ENCODE measurements around the gene EIF3B. TPM values are rescaled to one million over a fixed set of nuclear protein-coding genes. Genes with fewer than 3 reads are reported as not detected.

EIF3B gene
- total RNA-seq, 1 experiment from 2014 or later: 290 TPM

GRCh38 chr7:2369139-2369538, 14.5 kb downstream of the EIF3B start:
- H3K4me1 Mint-ChIP-seq (ENCODE audit: insufficient read depth, unreplicated experiment): peaks cover 9% of the 10 kb centered on the region
- no peaks in the 10 kb centered on the region for H3K27me3 Mint-ChIP-seq (ENCODE audit: insufficient read depth, unreplicated experiment)
- BruUV-seq (replicated peaks): no TSS peak
- H3K9me3 Mint-ChIP-seq (ENCODE audit: unreplicated experiment): no peaks in the 10 kb centered on the region
- intact Hi-C loops (cut with micrococcal nuclease): no loop called here
- H3K4me3 Mint-ChIP-seq (ENCODE audit: unreplicated experiment): no peak overlapping the region
- peaks cover 100% of the 10 kb centered on the region for H3K36me3 Mint-ChIP-seq (ENCODE audit: insufficient read depth, unreplicated experiment)
- H3K27ac Mint-ChIP-seq (ENCODE audit: low read depth, unreplicated experiment): peak overlapping the region; percentile 19
- TF ChIP-seq, protein P1, sequence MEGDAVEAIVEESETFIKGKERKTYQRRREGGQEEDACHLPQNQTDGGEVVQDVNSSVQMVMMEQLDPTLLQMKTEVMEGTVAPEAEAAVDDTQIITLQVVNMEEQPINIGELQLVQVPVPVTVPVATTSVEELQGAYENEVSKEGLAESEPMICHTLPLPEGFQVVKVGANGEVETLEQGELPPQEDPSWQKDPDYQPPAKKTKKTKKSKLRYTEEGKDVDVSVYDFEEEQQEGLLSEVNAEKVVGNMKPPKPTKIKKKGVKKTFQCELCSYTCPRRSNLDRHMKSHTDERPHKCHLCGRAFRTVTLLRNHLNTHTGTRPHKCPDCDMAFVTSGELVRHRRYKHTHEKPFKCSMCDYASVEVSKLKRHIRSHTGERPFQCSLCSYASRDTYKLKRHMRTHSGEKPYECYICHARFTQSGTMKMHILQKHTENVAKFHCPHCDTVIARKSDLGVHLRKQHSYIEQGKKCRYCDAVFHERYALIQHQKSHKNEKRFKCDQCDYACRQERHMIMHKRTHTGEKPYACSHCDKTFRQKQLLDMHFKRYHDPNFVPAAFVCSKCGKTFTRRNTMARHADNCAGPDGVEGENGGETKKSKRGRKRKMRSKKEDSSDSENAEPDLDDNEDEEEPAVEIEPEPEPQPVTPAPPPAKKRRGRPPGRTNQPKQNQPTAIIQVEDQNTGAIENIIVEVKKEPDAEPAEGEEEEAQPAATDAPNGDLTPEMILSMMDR (IDR thresholded peaks at IDR 0.05; ENCODE audit: unreplicated experiment): no peak
- CTCF ChIA-PET: interaction anchor here (0.6 kb wide), 1 partner anchor 98 kb away, joined by 5 read pairs; no protein-coding TSS in a partner anchor
- DNase-seq (ENCODE audit: unreplicated experiment): no peak
- POLR2A ChIA-PET: no interaction called here

GRCh38 chr7:2371329-2371728, 16.7 kb downstream of the EIF3B start:
- BruUV-seq (replicated peaks): no TSS peak
- TF ChIP-seq, protein P1 (IDR thresholded peaks at IDR 0.05; ENCODE audit: unreplicated experiment): no peak
- Mint-ChIP-seq H3K27me3 (ENCODE audit: insufficient read depth, unreplicated experiment) (no peaks in the 10 kb centered on the region), H3K9me3 (ENCODE audit: unreplicated experiment) (no peaks in the 10 kb centered on the region), H3K36me3 (ENCODE audit: insufficient read depth, unreplicated experiment) (peaks cover 100% of the 10 kb centered on the region), H3K4me1 (ENCODE audit: insufficient read depth, unreplicated experiment) (peaks cover 9% of the 10 kb centered on the region), H3K4me3 (ENCODE audit: unreplicated experiment) (no peak overlapping the region), H3K27ac (ENCODE audit: low read depth, unreplicated experiment) (no peak overlapping the region)
- no peak for DNase-seq (ENCODE audit: unreplicated experiment)
- POLR2A ChIA-PET: no interaction called here
- intact Hi-C loops (cut with micrococcal nuclease): no loop called here
- CTCF ChIA-PET: no interaction called here

DNA sequence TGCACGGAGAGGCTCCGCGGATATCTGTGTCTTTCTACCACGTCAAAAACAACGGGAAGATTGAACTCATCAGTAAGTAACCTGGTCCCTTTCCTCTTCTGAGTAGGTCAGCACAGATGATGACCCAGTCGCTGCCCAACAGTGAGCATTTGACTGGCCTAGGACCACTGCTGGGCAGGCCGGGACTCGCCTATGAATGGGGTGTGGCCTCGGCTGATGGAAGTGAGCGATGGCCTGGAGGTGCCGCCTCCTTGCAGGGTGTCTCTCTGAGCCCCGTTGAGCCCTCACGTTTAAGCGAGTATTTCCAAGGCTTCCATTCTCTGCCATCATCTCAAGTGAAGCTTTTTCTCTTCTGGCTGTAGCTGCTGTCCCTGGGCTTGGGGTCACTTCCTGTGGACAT, 18.1 kb downstream of the EIF3B start:
- ChIA-PET CTCF (interaction anchor here (1.1 kb wide), 1 partner anchor 9 kb away, joined by 3 read pairs; no protein-coding TSS in a partner anchor), POLR2A (no interaction called here)
- H3K27ac Mint-ChIP-seq (ENCODE audit: low read depth, unreplicated experiment): peak overlapping the region; percentile 79
- no peaks in the 10 kb centered on the region for H3K27me3 Mint-ChIP-seq (ENCODE audit: insufficient read depth, unreplicated experiment)
- DNase-seq (ENCODE audit: unreplicated experiment): peak; percentile 48
- peaks cover 9% of the 10 kb centered on the region for H3K4me1 Mint-ChIP-seq (ENCODE audit: insufficient read depth, unreplicated experiment)
- intact Hi-C loops (cut with micrococcal nuclease): no loop called here
- TF ChIP-seq, protein P1 (IDR thresholded peaks at IDR 0.05; ENCODE audit: unreplicated experiment): no peak
- H3K9me3 Mint-ChIP-seq (ENCODE audit: unreplicated experiment): no peaks in the 10 kb centered on the region
- no TSS peak for BruUV-seq (replicated peaks)
- peaks cover 98% of the 10 kb centered on the region for H3K36me3 Mint-ChIP-seq (ENCODE audit: insufficient read depth, unreplicated experiment)
- H3K4me3 Mint-ChIP-seq (ENCODE audit: unreplicated experiment): no peak overlapping the region

- no TSS peak for BruUV-seq (replicated peaks)
- no peak overlapping the region for H3K4me3 Mint-ChIP-seq (ENCODE audit: unreplicated experiment)
- ChIA-PET POLR2A (no interaction called here), CTCF (interaction anchor here (1.1 kb wide), 1 partner anchor 9 kb away, joined by 3 read pairs; no protein-coding TSS in a partner anchor)
- H3K36me3 Mint-ChIP-seq (ENCODE audit: insufficient read depth, unreplicated experiment): peaks cover 98% of the 10 kb centered on the region
- TF ChIP-seq, protein P1 (IDR thresholded peaks at IDR 0.05; ENCODE audit: unreplicated experiment): no peak
- peaks cover 11% of the 10 kb centered on the region for H3K4me1 Mint-ChIP-seq (ENCODE audit: insufficient read depth, unreplicated experiment)
- no peak overlapping the region for H3K27ac Mint-ChIP-seq (ENCODE audit: low read depth, unreplicated experiment)
- H3K9me3 Mint-ChIP-seq (ENCODE audit: unreplicated experiment): no peaks in the 10 kb centered on the region
- no peaks in the 10 kb centered on the region for H3K27me3 Mint-ChIP-seq (ENCODE audit: insufficient read depth, unreplicated experiment)
- peak; percentile 82 for DNase-seq (ENCODE audit: unreplicated experiment)
- intact Hi-C loops (cut with micrococcal nuclease): no loop called here
These were observed 18.5 kb downstream of the EIF3B start for GRCh38 chr7:2373124-2373556.

Data from MCF 10A (cell line).